Mucosa of stomach (tissue), 1 donor: Measurements from ENCODE around the gene KCTD2.
"Not testable (repeated sequence)": the region's sequence is repeated elsewhere in the genome, so short reads cannot be mapped to it uniquely, and the experiment has no call there.

Experiments used
- H3K27me3 ChIP-seq: one replicate; pipeline ENCODE4 v1.7.0; 2013; ENCODE audit warnings: mild to moderate bottlenecking, low read length; ENCODE audit not compliant: control insufficient read depth, insufficient read depth
- H3K36me3 ChIP-seq: one replicate; pipeline ENCODE4 v1.7.0; 2013; ENCODE audit warnings: low read length; ENCODE audit not compliant: control insufficient read depth, insufficient read depth
- H3K4me1 ChIP-seq: one replicate; pipeline ENCODE4 v1.7.0; 2013; ENCODE audit warnings: mild to moderate bottlenecking, low read length; ENCODE audit not compliant: control insufficient read depth, insufficient read depth
- H3K4me3 ChIP-seq: one replicate; pipeline ENCODE4 v1.7.0; 2013; ENCODE audit warnings: low read length
- H3K9ac ChIP-seq: one replicate; pipeline ENCODE4 v1.7.0; 2013; ENCODE audit warnings: mild to moderate bottlenecking, low read length, moderate library complexity
- H3K9me3 ChIP-seq: one replicate; pipeline ENCODE4 v1.7.0; 2013; ENCODE audit warnings: mild to moderate bottlenecking, low read length, moderate library complexity; ENCODE audit not compliant: control insufficient read depth
- donor health status: Pancreatic carcinoma.

Gene KCTD2, protein sequence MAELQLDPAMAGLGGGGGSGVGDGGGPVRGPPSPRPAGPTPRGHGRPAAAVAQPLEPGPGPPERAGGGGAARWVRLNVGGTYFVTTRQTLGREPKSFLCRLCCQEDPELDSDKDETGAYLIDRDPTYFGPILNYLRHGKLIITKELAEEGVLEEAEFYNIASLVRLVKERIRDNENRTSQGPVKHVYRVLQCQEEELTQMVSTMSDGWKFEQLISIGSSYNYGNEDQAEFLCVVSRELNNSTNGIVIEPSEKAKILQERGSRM

GRCh38 chr17:75046407-75047289 lies at the start of gene KCTD2, which contains the start of gene ATP5PD:
Gene KCTD2 (plus strand): TSS chr17:75047225. CDS start chr17:75047251, 26 bp downstream.
Gene ATP5PD (minus strand): TSS chr17:75046969. CDS start chr17:75042650, 4,319 bp downstream.
- H3K9me3 ChIP-seq, result no peaks in the 10 kb centered on the region
- H3K27me3 ChIP-seq, result no peaks in the 10 kb centered on the region
- peak within 1 kb of the TSS; percentile 93 for H3K9ac ChIP-seq
- H3K4me3 ChIP-seq, result peak within 1 kb of the TSS; percentile 70
- H3K36me3 ChIP-seq, result no peaks in the 10 kb centered on the region
- H3K4me1 ChIP-seq, result peaks cover 6% of the 10 kb centered on the region

- Histone ChIP-seq H3K27me3 (no peaks in the 10 kb centered on the region), H3K9ac (no peak overlapping the region), H3K4me3 (no peak overlapping the region), H3K36me3 (no peaks in the 10 kb centered on the region), H3K9me3 (no peaks in the 10 kb centered on the region), H3K4me1 (peaks cover 3% of the 10 kb centered on the region)
Observed at GRCh38 chr17:74998783-74999182, 48.2 kb upstream of the KCTD2 start.

DNA sequence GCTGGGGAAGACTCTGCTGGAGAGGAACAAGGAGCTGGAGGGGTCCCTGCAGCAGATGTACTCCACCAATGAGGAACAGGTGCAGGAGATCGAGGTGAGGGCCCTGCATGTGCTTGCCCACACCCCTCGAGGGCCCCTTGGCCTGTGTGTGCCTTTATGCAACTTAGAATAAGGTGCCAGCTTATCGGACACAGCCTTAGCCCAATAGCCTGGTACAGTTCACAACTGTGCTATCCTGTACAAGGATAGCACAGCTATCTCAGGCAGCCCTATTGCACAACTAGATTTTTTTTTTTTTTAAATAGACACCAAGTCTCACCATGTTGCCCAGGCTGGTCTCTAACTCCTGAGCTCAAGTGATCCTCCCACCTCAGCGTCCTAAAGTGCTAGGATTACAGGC lies 47.5 kb upstream of the KCTD2 start:
- no peaks in the 10 kb centered on the region for H3K36me3 ChIP-seq
- H3K9ac ChIP-seq, result no peak overlapping the region

GRCh38 chr17:75001915-75002843 lies 44.8 kb upstream of the KCTD2 start:
- H3K4me3 ChIP-seq, result no peak overlapping the region
- H3K4me1 ChIP-seq, result no peaks in the 10 kb centered on the region
- no peaks in the 10 kb centered on the region for H3K36me3 ChIP-seq
- no peak overlapping the region for H3K9ac ChIP-seq
- no peaks in the 10 kb centered on the region for H3K9me3 ChIP-seq
- H3K27me3 ChIP-seq, result no peaks in the 10 kb centered on the region

More for the DNA sequence above, 47.5 kb upstream of the KCTD2 start:
- Histone ChIP-seq H3K27me3 (no peaks in the 10 kb centered on the region), H3K4me3 (no peak overlapping the region), H3K9me3 (no peaks in the 10 kb centered on the region), H3K4me1 (no peaks in the 10 kb centered on the region)

GRCh38 chr17:75003070-75003956 lies 43.7 kb upstream of the KCTD2 start:
- H3K36me3 ChIP-seq, result no peaks in the 10 kb centered on the region
- no peak overlapping the region for H3K4me3 ChIP-seq
- H3K9me3 ChIP-seq, result no peaks in the 10 kb centered on the region
- H3K9ac ChIP-seq, result no peak overlapping the region
- no peaks in the 10 kb centered on the region for H3K27me3 ChIP-seq
- H3K4me1 ChIP-seq, result no peaks in the 10 kb centered on the region

DNA sequence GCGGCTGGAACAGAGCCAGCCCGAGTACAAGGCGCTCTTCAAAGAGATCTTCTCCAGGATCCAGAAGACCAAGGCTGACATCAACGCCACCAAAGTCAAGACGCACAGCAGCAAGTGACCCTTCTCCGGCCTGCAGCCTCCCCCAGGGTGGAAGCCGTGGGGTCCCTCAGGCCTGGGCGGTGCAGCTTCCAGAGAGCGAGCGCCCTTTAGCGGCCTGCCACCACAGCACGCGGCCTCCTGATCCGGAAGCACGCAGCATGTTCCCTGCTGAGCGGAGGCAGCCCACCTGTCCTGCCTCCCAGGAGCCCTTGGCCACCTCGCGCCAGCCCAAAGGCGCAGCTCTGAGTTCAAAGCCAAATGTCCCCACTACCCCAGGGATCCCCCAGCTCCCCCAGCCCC lies 43.1 kb upstream of the KCTD2 start:
- no peak overlapping the region for H3K9ac ChIP-seq
- no peaks in the 10 kb centered on the region for H3K4me1 ChIP-seq
- H3K27me3 ChIP-seq, result no peaks in the 10 kb centered on the region
- H3K4me3 ChIP-seq, result no peak overlapping the region
- H3K36me3 ChIP-seq, result no peaks in the 10 kb centered on the region
- no peaks in the 10 kb centered on the region for H3K9me3 ChIP-seq

DNA sequence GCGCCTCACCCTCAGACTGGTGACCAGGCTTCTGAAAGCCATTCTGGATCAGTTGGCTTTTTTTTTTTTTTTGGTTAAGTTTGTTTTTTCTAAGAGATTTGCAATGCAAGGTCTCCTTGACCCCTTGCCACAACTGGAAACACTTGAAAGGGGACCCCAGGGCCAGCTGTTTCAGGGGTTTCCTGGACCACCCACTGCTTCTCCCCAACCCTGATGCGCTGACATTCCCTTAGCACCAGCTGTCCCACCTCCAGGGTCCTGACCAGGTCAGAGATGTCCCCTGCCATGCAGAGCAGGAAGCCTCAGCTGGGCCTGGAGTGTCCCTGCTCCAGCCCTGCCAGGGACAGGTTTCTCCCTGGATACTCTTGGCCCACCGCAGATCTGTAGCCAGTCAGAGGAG lies 42.7 kb upstream of the KCTD2 start:
- no peaks in the 10 kb centered on the region for H3K27me3 ChIP-seq
- no peaks in the 10 kb centered on the region for H3K4me1 ChIP-seq
- no peak overlapping the region for H3K4me3 ChIP-seq
- no peak overlapping the region for H3K9ac ChIP-seq
- H3K9me3 ChIP-seq, result no peaks in the 10 kb centered on the region
- no peaks in the 10 kb centered on the region for H3K36me3 ChIP-seq

DNA sequence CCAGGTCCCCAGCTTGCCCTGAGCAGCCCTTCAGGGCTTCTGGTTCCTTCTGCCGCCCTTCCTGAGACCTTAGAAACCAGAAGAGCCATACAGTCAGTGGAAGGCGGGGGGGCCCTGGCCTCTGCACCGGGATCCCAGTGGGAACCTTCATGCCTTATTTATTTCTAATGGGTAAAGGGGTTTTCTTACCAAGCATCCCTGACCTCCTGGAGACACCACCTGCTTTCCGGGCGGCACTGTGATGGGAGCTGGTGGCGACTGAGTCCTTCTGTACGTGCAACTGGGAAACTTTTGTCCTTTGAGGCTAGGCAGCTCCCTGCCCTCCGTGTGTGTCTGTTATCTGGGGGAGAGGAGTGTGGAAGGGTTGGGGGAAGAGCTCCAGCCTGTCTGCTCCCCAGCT lies 41.7 kb upstream of the KCTD2 start:
- H3K9me3 ChIP-seq, result no peaks in the 10 kb centered on the region
- no peaks in the 10 kb centered on the region for H3K36me3 ChIP-seq
- no peak overlapping the region for H3K4me3 ChIP-seq

GRCh38 chr17:75006084-75006483 lies 40.9 kb upstream of the KCTD2 start:
- H3K9me3 ChIP-seq, H3K4me3 ChIP-seq, H3K27me3 ChIP-seq, H3K36me3 ChIP-seq, H3K4me1 ChIP-seq, H3K9ac ChIP-seq: not testable (repeated sequence)

More for the DNA sequence above, 41.7 kb upstream of the KCTD2 start:
- H3K27me3 ChIP-seq, result no peaks in the 10 kb centered on the region
- no peaks in the 10 kb centered on the region for H3K4me1 ChIP-seq
- no peak overlapping the region for H3K9ac ChIP-seq

GRCh38 chr17:75006653-75007052 lies 40.4 kb upstream of the KCTD2 start:
- H3K27me3 ChIP-seq, result no peaks in the 10 kb centered on the region
- no peaks in the 10 kb centered on the region for H3K9me3 ChIP-seq
- H3K36me3 ChIP-seq, result no peaks in the 10 kb centered on the region

GRCh38 chr17:75008373-75008772 lies 38.7 kb upstream of the KCTD2 start:
- Histone ChIP-seq H3K9me3 (no peaks in the 10 kb centered on the region), H3K9ac (no peak overlapping the region), H3K4me3 (no peak overlapping the region), H3K27me3 (no peaks in the 10 kb centered on the region), H3K4me1 (peaks cover 18% of the 10 kb centered on the region), H3K36me3 (no peaks in the 10 kb centered on the region)

More at GRCh38 chr17:75006653-75007052, 40.4 kb upstream of the KCTD2 start:
- Histone ChIP-seq H3K4me3 (no peak overlapping the region), H3K4me1 (peaks cover 6% of the 10 kb centered on the region), H3K9ac (no peak overlapping the region)
